Epidermal melanocyte (primary cell): ENCODE measurements around the gene NTN4.
"Not testable (repeated sequence)": the region's sequence is repeated elsewhere in the genome, so short reads cannot be mapped to it uniquely, and the experiment has no call there.

ENCODE experiments used
- DNase-seq: peaks from one replicate; pipeline ENCODE4 v3.0.0; 2011; ENCODE audit warnings: low spot score; ENCODE audit not compliant: insufficient read length

Gene NTN4

DNA sequence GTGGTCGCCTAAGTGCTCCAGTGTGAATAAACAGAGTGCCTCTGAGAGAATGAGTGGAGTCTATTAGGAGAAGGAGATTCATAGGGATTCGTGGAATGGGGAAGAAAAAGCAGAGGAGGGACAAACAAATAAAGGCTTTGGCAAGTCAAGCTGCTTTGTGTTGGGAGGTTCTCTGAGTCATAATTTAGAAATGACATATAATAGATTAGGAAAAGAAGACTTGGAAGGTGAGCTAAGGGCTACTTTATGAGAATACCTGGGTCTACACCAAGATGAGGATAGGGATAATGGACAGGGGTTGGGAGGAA is 6.4 kb upstream of the NTN4 start:
- DNase-seq = no peak

DNA sequence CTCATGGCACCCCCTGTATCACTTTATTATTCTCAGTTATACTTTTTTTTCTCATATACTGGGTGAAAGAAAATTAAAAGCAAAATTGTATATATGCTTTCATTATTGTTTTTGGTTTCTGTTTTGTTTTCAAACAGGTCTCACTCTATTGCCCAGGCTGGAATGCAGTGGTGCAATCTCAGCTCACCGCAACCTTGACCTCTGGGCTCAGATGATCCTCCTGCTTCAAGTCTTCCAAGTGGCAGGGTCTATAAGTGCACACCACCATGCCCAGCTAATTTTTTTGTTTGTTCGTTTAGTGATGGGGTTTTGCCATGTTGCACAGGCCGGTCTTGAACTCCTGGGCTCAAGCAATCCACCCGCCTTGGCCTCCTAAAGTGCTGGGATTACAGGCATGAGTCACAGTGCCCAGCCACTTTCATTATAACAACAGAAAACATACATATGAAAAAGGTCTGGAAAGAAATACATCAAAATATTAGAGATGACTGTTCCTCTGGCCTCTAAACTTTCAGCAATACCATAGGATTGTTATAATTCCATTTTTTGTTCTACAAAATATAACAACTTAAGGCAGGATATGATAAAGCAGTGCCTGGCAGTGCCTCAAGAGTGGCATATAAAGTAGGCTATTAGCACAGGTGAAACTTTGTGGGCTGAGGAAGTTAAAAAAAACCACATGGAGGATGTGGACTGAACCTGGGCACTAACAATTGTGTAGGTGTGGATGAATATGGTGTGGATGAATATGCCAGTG is 5.8 kb upstream of the NTN4 start:
- no peak for DNase-seq

DNA sequence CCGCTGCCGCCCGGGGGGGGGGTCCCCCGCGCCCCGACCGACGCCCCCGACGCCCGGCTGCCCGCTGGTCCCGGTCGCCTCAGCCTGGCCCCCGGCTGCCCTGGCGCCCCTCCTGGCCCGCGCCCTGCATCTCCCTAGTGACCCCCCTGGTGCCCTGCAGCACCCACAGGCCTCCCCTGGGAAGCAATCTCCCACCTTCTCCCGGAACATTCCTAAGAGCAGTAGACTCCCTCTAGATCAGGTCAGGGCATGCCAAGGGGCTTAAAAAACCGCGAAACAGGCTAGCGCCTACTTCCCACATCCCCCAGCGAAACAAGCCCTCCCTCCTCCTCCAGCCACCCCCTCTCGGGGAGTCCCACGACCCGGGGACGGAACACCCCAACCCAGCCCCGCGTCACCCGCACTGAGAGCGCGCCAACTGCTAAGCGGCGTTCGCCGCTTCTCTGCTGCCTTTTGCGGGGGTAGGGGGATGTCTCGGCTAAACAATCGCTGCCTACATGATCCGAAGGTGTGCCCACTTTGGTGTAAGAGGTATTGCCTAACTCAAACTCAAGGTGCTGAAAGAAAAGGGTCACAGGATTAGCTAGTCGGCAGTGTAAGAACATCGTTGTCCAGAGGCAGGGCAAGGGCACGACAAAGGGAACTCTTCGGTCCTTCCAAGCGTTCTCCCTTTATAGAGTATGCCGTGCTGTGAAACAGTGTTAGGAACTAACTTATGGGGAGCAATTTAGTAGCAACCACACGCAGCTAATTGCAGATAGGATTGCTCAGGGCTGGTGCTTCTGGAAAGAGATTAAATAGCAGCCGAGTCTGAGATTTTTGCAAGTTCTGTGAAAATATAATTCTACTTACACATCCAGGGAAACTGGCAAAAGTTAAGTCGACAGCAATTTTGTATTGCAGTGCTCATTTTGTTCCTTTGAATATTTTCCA is 619 bp upstream of the NTN4 start:
- DNase-seq = no peak

DNA sequence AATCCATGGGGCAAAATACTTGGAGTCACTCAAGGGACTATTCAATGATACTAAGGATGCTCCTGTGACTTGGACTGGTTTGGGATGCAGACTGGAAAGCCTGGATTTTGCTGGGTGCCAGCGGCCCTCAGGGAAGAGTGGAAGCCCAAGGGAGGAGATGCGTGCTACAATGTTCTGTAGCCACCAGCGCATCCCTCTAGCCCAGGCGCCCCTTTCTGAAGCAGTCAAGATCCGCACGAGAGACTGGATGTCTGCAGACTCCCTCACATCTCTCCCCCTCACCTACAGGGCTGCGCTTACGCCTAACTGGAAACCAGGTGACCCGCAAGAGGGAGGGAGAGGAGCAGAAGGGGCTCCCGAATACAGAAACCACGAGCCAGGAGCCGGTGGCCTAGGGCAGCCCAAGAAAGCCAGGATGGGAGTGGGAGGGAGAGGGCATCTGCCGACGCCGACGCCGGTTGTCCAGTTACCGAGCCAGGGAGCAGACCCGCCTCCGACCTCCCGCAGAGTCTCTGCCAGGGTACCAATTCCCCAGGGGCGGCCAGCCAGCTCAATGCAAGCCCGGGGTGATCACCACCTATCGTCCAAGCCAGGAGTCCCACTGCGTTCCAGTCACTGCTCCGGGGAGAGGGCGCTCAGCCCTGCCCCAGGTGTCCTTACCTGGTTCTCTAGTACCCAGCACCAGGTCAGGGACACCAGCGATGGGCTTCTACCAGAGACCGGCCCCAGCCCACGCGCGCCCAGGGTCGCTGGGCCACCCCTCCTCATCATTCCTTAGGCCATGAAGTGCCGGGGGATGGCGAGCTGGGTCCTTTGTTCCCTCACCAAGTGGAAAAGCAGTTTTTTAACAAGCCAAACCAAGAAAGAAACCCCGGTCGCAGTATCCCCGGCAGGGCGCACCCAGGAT is 1.2 kb downstream of the NTN4 start:
- DNase-seq = no peak

DNA sequence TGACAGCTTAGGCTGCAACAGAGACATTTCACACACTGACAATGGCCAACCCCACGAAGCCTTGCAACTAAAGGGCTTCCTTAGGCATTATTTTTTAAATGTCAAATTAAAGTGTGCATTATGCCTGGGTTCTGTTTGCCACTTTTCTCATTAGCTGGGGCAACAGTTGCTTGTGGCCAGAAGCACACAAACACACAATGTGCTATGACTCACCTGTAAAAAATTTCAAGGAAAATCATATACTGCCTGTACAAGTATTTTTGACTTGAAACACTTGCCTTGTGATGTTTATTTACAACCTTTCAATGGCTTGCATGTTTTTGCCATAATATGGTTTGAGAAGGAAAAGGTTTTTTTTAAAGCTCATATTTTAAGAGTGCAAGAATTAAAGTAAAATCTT is 1.9 kb downstream of the NTN4 start:
- DNase-seq = no peak

DNA sequence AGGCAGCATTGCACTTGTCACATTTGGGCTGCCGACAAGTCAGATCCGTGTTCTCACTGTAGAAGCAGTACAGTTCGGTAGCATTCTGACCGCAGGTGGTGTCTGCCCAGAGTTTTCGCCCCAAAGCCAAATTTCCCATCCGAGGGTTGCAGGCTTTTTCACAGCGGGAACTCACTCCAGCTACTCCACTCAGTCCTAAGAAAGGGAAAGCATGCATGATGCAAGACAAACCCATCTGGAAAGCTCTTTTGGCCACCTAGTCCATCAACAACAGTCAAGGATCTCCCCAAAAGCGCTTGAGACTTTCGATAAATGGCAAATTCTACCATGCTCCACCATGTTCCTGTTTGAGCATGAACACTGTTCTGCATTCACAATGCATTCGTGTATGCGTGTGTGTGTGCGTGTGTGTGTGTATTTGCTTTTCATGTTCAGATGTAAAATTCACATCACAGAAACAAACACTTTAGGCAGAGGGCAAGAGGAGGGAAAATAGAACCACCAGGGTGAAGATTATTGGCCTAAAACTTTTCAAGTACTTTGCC is 3.2 kb downstream of the NTN4 start:
- DNase-seq = no peak

DNA sequence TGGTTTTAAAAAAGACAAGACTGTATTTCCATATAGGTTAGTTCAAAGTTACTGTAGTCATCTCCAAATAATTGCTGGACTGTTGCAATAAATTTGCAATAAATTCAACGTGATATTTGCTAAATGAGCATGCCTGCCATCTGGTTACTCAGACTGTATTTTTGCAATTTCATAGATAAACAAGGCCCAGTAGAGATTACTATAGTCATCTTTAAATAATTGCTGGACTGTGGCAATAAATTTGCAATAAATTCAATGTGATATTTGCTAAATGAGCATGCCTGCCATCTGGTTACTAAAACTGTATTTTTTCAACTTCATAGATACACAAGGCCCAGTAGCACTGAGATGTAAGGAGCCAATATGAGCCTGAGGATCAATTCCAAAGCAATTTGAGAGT is 5.6 kb downstream of the NTN4 start:
- DNase-seq = no peak

DNA sequence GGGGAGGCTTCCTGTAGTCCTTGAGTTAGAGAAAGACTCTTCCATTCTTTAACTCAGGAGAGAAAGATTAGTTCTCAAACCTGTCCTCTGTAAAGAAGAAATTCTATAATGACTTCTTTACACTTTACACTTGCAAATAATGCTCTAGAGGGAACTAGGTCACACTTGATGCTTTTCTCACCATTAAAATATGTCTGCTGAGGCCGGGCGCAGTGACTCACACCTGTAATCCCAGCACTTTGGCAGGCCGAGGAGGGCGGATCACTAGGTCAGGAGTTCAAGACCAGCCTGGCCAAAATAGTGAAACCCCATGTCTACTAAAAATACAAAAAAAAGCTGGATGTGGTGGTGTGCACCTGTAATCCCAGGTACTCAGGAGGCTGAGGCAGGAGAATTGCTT is 6.3 kb downstream of the NTN4 start:
- no peak for DNase-seq

DNA sequence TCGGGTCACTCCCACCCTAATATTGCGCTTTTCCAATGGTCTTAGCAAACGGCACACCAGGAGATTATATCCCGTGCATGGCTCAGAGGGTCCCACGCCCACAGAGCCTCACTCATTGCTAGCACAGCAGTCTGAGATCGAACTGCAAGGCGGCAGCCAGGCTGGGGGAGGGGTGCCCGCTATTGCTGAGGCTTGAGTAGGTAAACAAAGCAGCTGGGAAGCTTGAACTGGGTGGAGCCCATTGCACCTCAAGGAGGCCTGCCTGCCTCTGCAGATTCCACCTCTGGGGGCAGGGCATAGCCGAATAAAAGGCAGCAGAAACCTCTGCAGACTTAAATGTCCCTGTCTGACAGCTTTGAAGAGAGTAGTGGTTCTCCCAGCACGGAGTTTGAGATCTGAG is 15.1 kb downstream of the NTN4 start:
- DNase-seq = not testable (repeated sequence)

DNA sequence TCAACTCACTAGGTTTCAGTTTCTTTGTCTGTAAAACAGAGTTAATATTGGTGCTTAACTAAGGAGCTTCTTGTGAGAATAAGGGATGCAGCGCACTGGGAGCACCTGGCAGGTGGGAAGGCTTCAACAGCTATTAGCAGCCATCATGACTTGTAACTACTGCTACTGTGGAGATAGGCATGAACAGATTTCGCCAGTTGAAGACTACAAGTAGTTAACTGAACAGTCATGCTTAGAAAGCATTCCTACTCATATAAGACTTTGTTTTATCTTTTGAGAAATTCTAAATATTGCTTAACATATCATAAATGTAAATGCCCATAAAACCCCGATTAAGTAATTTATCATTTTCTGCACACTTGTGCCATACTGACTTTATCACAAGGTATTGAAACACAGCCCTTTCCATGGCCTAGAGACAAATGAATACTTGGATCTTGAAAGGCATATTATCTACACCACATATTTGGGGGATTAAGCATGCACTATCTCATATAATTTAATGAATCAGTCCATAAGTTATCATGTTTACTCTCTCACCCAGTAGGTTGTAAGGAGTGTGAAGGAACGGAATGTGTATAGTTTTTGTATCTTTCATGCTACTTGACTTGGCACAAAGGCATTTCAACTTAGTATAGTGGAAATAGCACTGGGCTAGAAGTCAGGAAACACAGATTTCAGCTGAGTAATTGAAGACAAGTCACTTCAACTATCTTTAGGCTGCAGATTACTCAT is 16.1 kb downstream of the NTN4 start:
- DNase-seq = no peak

DNA sequence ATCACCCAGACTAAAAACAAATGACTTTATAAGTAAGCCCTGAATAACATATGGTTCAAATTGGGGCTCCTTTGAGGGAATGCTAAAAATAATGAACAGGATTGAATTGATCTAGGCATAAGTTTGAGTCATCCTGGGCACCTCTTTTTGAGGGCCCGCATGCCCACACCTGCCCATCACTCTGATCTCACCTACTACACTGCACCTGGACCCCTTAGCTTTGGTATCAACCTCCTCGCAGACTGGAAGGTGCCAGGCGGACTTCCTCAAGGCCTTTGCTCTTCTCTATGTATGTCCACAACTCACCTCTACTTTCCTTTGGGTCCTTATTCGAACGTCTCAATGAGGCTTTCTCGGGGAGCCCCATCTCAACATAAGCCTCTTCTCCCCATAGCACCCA is 17.2 kb downstream of the NTN4 start:
- DNase-seq = no peak

DNA sequence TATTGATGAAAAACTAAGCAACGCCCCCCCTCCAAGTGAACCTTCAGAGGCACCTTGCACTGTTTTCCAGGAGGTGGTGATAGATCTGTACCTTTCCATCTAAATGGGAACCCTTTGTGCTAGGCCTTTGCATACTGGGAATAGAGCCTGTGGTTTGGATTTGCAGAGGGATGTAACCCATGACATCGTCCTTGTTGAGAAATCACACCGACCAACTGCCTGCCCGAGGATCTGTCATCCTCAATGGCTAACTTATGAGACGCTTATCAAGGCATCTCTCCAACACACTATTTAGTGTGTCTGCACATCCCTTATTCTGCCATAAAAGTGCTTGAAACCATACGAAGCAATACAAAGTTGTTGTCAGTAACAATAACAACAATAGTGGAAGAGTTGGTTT is 22.9 kb downstream of the NTN4 start:
- DNase-seq = no peak

DNA sequence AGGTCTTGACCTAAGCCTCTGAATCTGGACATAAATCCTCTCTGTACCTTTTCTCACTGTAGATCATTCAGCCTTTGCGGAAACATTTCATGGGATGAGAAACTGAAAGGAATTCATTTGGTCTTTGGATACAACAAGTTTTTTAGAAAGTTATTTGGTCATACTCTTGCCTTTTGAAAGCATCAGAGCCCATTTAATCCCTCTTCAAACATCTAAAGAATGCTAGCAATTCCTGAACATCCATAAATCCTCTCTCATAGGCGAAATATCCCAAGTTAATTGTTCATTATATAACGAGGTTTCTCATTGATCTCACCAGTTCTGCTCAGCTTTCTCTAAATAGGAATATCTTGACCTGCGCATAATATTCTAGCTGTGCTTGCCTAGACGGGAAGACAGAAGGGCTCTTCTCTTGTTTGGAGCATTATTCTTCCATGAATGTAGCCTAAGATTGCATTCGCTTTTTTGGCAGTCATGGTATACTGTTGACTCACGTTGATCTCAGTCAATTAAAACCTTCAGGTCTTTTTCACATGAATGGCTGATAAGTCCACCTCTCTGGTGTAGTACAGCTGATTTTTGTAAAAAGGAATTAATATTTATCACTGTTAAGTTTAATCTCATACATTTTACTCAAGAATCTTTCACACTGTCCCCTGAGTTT is 24.1 kb downstream of the NTN4 start:
- DNase-seq = no peak

DNA sequence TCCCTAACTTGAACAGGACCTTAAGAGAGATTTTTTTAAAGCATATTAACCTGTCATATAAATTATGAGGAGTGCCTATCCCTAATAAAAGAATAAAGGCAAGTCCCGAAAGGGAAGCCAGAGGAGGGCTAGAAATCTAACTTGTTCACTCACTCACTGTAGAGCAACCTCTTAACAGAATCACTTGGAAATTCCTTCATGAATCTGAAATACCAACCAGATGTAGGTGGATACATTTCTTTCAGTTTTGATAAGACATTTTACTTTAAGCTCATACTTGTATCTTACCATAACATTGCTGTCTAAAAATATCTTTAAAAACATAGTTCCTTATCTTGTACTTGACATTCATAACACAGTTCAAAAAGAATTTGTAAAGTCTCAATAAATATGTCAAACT is 25.7 kb downstream of the NTN4 start:
- DNase-seq = no peak

DNA sequence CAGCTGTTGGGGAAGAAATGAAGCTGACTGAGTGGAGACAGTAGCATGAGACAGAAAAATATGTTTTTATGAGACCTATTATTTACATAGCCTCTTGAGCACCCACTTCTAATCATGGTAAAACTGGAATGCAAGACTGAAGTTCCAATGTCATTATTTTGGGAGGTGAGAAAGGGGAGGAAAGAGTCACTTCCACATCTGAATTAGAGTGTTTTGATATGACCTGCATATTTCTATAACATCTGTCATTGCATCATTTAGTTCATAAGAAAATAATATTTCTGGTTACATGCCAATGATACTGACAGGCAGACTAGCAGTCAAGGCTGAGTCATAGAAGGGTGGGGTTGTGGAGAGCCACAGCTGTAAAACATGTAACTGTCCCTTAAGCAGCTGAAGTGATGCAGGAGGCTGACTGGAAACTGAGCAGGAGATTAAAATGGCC is 26.7 kb downstream of the NTN4 start:
- no peak for DNase-seq

DNA sequence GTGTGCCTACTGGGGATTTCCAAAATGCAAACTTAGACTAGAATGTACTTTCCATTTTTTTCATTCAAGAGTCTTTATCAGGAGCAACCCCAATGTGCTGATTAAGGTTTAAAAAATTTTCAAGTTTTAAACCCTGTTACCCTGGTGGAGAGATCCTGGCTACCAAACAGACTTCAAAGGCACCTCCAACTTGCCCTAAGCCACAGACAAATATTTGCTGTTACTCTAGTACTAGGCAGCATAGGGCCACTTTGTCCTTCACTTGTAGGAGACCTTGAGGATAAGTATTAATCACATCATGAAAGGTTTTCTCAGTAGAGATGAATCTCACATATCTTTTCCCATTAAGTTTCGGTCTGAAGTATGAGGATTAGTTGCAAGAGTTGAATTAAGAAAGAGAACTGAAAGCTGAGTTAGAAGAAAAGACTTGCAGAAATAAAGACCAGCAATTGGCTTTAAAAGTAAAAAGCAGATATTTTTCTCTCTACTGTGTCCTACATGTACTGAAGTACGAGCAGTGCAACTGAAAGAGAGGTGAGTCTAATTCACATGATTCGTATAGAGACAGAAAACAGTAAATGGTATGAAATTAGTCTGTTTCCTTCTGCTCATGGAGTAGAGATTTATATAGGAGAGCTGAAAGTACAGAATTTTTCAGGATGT is 28.3 kb downstream of the NTN4 start:
- no peak for DNase-seq

DNA sequence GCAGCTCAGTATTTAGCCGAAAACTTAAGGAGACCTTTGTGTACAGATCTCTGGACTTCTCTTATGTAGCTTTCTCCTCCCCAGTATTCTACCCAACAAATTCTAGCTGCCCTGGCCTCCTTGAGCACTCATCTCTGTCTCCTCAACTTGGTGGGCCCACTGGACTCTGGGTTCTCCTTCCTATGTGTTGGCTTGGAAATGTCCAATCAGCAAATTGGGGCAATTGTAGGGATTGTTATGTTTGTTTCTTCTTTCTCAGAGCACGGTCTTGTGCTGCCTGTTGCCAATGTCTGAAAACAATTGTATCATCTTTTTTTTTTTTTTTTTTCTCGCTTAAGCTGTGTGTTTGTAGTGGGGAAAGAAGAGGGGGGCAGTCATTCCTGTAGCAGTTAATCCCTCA is 30.2 kb downstream of the NTN4 start:
- DNase-seq = no peak

DNA sequence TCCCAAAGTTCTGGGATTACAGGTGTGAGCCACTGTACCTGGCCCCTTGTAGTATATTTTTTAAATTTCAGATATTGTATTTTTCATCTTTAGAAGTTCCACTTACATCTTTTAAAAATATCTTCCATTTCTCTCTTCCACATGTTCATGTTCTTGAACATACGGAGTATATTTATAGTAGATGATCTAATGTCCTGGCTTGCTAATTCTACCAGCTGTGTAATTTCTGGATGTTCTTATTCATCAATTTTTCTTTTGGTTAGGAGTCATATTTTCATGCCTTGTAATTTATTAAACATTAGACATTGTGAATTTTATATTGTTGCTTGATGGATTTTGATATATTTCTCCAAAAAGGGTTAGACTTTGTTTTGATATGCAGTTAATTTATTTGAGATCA is 30.8 kb downstream of the NTN4 start:
- no peak for DNase-seq

DNA sequence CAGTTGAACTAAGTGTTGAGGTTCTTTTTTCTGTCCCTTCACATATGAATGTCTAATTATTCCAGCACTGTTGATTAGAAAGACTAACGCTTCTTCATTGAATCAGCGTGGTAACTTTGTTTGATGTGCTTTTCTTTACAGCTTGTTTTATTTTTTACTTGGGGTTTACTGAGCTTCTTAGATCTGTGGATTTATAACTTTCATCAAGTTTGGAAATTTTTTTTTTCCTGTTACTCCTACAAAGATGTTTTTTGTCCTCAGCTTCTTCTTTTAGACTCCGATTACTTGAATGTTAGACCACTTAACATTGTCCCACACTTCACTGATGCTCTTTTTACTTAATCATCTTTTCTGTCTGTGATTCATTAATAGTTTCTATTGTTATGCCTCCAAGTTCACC is 31.5 kb downstream of the NTN4 start:
- DNase-seq = no peak

DNA sequence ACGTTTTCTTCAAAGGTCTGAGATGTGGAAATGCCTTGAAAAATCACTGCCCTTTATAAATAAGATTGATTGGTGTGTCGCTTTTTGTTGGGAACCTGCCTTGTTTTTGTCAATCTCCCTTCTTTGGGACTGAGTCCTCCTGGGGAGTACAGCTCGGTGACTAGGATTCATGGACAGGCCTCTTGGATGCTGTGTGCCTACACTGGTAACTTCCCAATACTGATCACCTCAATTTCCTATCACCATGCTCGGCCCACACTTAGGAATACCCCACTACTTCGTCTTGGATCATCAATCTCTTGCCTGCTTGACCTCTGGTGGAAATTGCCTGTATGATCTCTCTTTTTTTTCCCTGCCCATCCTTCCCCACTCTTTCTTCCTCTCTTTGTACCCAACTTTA is 34.2 kb downstream of the NTN4 start:
- no peak for DNase-seq
